Fibroblast of villous mesenchyme (primary cell): ENCODE results near the gene ADCY2. TPM values are rescaled to one million over a fixed set of nuclear protein-coding genes. Genes with fewer than 3 reads are reported as not detected.

ENCODE experiments used
- DNase-seq: peaks from one replicate; pipeline ENCODE4 v3.0.0-alpha.2; 2010; ENCODE audit warnings: low read depth
- H3K4me3 ChIP-seq: 2 replicates; pipeline ENCODE4 v1.5.1; 2011; ENCODE audit warnings: low read depth, mild to moderate bottlenecking, low read length
- total RNA-seq: library from RNA; depleted of rRNA; stranded (reverse); fragments of >200 nt; gene quantifications from 2 replicates; pipeline ENCODE4 v1.2.3, GENCODE V29; 2012
- TF ChIP-seq, protein P1 (sequence below): IDR thresholded peaks from 2 replicates; pipeline ENCODE4 v1.5.1; 2012; ENCODE audit warnings: low read depth, mild to moderate bottlenecking, low read length; ENCODE audit not compliant: insufficient read depth

The ADCY2 gene
- total RNA-seq, 1 donor: under 0.01 TPM

DNA sequence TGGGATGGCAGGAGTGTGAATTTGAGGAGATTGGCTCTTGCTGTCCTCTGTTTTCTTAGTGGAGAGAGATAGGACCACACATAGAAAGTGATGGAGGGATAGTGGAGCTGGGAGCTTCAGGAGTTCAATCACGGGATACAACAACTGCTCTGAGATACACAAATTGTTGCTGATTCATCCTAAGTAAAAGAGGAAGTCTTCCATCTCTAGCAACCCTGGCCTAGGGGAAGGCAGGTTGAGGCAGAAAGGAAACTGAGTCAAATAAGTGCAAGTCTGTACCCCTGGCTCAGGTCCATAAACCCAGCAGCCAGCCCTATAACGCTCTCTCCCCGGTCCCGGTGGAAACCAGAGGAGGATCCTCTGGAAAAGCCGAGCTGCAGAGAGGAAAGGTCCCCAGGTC, 97.7 kb downstream of the ADCY2 start:
- DNase-seq: no peak
- H3K4me3 ChIP-seq: no peak overlapping the region
- TF ChIP-seq, protein P1, sequence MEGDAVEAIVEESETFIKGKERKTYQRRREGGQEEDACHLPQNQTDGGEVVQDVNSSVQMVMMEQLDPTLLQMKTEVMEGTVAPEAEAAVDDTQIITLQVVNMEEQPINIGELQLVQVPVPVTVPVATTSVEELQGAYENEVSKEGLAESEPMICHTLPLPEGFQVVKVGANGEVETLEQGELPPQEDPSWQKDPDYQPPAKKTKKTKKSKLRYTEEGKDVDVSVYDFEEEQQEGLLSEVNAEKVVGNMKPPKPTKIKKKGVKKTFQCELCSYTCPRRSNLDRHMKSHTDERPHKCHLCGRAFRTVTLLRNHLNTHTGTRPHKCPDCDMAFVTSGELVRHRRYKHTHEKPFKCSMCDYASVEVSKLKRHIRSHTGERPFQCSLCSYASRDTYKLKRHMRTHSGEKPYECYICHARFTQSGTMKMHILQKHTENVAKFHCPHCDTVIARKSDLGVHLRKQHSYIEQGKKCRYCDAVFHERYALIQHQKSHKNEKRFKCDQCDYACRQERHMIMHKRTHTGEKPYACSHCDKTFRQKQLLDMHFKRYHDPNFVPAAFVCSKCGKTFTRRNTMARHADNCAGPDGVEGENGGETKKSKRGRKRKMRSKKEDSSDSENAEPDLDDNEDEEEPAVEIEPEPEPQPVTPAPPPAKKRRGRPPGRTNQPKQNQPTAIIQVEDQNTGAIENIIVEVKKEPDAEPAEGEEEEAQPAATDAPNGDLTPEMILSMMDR: no peak

DNA sequence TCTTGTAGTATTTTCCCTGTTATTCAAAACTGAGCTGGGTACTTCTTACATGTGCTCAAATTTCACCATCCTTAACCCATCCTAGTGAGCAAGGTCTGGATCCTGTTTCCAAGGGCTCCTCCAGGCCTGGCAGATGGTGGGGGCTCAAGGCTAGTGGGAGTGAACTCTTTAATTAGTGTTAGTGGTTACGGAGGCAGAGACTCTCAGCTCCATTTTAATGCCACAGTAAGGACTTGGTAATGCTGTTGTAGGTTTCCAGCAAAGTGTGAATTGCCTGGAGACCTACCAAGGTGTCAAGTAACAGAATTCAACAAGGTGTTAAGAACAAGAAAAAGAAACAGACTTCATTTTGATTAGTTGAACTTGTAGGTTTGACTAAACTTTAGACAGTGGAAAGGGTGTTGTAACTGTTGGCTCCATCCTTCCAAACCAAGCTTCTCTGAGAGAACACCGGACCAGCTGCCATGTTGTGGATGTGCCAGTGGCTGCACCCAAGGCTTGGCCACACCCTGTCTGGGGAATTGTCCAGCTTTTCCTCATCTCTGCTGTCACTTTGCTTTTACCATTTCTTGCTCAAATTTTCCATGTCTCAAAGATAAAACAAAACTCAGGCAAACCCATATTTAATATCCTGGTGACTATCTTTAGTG, 98.7 kb downstream of the ADCY2 start:
- DNase-seq: no peak
- TF ChIP-seq, protein P1: no peak
- no peak overlapping the region for H3K4me3 ChIP-seq

DNA sequence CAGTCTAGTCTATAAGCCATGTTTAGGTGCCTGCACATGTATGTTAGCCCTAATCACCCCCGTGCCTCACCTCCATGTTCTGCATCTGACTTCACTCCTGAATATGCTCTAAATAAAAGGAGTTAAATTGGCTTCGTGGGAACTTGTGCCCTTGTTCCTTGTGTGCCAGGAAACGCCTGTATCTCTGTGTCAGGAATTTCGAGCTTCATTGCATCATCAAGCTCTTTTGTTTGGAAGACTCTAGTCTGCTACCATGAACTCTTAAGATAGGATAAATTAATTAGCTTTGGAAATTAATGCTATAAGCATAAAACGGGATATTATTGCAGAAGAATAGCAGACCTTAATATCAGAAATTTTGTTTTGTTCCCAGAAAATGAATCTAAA, 99.2 kb downstream of the ADCY2 start:
- TF ChIP-seq, protein P1: no peak
- DNase-seq: no peak
- no peak overlapping the region for H3K4me3 ChIP-seq

DNA sequence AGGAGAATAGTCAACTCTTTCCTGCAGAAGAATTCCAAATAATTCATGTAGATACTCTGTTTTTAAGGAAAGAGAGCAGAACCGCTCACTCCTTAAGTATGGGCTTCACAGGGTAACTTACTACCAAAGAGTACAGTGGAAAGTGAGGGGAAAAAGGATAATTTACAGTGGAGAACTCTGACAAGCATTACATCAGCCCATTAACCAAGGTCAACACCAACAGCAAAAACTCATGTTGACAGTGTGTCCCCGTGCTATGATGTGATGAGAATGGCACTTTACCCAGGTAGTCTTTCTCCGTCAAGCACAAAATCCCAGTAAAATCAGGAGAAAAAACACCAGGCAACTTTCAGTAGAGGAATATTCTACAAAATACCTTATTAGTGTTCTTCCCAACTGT, 104.3 kb downstream of the ADCY2 start:
- DNase-seq: no peak
- no peak overlapping the region for H3K4me3 ChIP-seq
- TF ChIP-seq, protein P1: no peak

DNA sequence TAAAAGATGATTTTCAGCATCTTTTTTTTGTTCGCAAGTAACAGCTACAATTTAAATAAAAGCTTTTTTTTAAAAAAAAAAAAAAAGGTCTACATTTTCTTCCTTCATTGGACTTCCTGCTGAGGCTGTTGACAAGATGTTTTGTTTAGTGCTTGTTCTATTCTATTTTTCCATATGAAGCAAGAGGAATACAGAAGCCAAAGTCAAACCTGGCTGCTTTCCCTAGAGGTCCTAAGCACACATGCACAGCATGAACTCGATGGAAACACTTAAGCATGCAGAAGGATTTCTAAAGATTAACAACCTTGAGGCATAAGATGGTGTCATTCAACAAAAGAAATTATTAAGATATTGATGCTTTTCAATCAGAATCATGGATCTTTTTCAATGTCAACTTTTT, 105.1 kb downstream of the ADCY2 start:
- no peak for DNase-seq
- TF ChIP-seq, protein P1: no peak

DNA sequence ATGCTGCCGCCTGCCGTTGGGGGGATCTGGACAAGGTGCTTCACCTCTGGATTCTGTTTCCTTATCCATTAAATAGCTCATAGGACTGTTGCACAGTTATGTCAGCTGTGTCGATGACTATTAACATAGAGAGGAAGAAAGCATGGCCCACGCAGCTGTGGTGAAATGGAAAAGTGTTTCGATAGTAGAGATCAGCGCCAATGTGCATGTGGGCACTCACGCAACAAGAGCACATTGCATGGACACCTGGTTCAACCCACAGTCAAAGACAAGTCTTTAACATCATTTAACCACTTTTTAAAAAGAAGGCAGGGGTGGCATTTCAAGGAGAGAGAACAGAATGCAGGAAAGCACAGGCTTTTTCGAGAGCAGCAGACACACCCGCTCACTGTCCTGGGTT, 107.6 kb downstream of the ADCY2 start:
- no peak for DNase-seq
- TF ChIP-seq, protein P1: no peak

More for the DNA sequence above, 105.1 kb downstream of the ADCY2 start:
- no peak overlapping the region for H3K4me3 ChIP-seq

DNA sequence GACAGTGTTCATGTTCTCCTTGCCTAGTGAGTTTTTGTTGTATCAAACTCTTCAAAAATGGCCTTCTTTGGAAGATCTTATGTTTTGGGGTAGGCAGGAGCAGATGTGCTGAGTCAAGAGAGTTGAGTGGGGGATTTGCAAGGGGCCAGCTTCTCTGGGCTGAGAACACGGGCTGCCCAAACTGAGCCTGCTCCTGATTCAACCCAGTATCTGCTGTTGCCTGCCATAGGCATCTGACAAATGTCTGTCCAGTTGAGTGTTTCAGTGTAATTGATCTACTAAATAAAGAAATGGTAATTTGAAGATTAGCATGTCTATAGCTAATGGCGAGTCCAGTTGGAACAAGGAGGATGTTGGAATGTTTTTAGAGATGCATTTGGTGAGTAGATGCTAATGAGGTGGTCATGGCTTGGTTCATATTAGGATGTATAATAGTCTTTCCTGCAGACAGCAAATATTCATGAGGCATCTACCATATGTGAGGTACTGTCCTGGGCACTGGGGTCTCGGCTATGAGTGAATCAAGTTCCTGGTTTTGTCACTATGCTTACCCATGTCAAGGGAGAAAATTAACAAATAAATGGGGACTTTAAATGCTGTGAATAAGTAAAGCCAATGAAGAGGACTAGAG, 119.5 kb downstream of the ADCY2 start:
- TF ChIP-seq, protein P1: no peak
- no peak overlapping the region for H3K4me3 ChIP-seq
- DNase-seq: no peak

More for the DNA sequence above, 107.6 kb downstream of the ADCY2 start:
- no peak overlapping the region for H3K4me3 ChIP-seq
